ENCODE data around the gene ABO.
"Not testable (repeated sequence)": the region's sequence is repeated elsewhere in the genome, so short reads cannot be mapped to it uniquely, and the experiment has no call there.

ABO gene

DNA sequence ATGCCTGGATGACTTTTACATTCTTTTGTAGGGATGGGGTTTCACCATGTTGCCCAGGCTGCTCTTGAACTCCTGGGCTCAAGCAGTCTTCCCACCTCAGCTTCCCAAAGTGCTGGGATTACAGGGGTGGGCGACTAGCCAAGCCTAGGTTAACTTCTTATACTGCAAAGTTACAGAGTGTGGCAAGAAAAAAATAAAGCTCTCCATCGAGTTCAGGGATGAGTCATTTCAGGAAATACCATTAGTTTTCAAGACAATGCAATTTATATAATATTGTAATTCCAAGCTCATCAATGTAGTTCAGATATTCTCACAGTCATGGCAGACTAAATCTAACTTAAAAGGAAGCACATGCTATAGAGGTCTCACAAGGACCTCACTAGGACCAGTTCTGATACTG is 11.5 kb upstream of the ABO start:
- DNase-seq, result no peak

DNA sequence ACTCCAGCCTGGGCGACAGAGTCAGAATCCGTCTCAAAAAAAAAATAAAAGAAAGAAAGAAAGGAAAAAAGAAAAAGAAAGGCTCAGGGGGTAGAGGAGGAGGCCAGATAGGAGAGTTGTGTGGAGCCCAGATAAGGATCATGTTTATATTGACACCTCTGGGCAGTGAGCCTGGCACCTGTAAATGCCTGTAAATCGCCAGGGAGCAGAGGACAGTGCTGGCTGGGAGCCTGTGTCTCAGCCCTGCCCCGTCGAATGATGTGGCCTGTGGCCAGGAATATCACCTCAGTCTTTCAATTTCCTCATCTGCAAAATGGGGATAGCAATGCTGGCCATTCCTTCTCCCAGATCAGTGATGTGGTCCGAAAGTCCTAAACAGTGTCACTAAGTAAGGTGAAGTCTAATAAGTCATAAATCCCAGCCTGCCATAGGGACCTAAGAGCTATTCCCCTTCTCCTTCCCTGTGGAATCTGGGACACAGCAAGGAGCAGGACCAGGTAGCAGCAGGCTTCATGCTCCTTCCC is 10.3 kb upstream of the ABO start:
- no peak for DNase-seq

DNA sequence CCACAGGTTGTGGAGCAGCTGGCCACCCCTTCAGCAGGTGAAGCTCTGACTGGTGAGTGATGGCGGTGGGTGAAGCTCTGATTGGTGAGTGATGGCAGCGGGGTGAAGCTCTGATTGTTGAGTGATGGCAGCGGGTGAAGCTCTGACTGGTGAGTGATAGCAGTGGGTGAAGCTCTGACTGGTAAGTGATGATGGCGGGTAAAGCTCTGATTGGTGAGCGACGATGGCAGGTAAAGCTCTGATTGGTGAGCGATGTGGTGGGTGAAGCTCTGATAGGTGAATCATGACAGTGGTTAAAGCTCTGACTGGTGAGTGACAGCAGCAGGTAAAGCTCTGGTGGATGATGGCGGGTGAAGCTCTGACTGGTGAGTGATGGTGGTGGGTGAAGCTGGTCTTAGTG is 9.4 kb upstream of the ABO start:
- DNase-seq, result no peak

DNA sequence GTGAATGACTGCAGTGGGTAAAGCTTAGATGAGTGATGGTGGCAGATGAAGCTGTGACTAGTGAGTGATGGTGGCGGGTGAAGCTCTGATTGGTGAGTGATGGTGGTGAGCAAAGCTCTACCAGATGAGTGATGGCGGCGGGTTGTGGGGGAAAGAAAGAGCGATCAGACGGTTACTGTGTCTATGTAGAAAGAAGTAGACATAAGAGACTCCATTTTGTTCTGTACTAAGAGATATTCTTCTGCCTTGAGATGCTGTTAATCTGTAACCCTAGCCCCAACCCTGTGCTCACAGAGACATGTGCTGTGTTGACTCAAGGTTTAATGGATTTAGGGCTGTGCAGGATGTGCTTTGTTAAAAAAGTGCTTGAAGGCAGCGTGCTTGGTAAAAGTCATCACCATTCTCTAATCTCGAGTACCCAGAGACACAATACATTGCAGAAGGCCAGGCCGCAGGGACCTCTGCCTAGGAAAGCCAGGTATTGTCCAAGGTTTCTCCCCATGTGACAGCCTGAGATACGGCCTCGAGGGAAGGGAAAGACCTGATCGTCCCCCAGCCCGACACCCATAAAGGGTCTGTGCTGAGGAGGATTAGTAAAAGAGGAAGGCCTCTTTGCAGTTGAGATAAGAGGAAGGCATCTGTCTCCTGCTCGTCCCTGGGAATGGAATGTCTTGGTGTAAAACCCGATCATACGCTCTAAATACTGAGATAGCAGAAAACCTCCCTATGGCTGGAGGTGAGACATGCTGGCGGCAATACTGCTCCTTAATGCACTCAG is 8.4 kb upstream of the ABO start:
- DNase-seq, result not testable (repeated sequence)

DNA sequence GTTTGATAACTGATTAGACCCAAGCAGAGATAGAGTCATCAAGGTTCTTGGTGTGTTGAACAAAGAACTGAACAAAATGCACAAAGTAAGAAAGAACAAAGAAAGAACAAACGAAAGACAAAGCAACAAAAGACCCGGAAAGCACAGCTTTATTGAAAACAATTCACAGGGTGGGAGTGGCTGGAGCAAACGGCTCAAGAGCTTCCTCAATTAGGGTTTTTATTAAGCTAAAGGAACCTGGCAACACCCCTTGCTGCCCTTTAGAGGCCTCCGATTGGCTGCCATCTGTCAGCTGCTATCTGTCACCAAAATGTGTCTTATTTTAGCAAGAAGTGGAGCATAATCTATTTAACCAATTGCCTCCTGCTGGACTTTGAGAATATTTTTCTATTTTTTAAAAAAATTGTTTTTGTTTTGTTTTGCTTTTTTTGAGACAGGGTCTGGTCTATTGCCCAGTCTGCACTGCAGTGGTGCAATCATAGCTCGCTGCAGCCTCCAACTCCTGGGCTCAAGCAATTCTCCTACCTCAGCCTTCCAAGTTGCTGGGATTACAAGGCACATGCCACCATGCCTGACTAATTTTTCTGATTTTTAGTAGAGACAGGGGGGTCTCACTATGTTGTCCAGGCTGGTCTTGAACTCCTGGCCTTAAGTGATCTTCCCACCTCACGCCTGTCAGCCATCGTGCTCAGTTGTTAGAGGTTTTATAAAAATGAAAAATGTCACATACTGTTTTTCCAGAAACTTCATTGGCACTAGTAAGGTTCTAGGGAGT is 7.7 kb upstream of the ABO start:
- DNase-seq, result no peak

DNA sequence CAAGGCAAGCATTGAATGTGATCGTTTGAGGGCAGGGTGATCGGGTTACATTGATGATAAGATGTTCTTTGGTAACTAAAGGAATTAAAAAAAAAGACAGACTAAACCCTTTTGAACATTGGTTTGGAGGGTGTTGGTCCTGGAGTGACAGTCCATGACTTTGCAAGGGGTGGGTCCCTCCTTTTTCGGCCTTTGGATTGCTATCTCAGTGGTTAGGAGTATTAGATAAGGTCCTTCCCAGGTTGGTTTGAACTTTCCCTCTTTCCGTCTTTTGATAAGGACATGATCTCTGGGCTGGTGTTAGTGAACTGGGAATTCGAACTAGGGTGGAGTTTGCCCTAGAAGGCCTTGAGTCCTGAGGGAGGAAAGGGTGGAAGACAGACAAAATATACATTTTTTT is 5.4 kb upstream of the ABO start:
- DNase-seq, result no peak

DNA sequence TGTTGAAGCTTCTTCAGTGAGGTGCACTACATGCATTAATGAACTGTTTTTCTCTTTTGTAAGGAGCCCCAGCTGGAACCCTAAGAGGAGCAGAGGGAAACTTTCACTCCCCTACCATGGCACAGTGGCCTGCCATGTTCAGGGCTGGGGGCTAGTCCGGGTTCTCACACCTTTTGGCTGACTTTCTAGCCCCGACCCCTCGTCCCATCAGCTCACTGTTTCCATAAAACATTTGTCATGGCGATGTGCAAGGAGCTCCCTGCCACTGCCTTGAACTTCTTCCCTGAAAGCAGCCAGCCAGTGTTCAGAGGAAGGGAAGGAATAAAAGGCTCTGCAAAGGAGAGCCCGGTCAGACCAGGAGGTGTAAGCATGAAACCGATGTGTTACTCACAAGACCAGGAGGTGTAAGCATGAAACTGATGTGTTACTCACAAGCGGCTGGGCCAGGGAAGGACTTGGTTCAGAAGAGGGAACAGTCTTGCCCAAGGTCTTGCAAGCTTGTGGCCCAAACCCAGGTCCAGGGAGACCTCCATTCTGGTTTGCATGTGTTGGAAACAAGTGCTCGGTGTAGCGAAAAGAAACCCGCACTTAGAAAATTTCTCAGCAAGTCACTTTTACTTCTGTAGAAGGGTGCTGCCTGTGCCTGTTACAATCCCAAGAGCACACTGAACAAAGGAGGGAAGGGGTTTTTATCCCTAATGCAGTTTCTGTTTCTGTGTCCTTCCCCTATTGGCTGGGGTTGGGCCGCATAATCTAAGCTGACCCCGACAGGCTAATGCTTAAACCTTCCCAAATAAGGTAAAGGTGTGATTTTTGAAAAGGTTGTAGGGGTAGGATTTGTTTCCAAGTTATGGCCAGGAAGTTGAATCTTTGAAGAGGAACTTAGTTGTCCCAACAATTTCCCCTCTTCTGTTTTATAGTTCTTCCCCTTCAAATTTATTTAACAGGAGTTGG is 3.4 kb upstream of the ABO start:
- DNase-seq, result no peak

DNA sequence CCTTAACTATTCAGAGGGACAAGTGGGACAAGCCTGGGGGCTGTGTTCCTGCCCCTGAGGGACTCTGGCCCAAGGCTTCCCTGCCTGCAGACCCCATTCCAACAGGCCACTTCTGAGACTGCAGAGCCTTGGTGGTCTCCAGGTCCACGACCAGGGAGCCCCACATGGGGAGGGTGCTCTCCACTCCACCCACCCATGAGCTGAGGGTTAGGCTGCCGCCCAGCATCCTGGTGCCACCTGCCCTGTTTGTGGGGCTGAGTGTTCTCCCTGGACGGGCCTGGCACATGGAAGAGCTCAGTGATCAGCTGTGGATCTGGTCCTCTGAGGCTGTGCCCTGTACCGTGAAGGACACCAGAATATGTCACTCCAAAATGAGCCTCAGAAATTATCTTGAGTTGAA is 2.5 kb upstream of the ABO start:
- no peak for DNase-seq

DNA sequence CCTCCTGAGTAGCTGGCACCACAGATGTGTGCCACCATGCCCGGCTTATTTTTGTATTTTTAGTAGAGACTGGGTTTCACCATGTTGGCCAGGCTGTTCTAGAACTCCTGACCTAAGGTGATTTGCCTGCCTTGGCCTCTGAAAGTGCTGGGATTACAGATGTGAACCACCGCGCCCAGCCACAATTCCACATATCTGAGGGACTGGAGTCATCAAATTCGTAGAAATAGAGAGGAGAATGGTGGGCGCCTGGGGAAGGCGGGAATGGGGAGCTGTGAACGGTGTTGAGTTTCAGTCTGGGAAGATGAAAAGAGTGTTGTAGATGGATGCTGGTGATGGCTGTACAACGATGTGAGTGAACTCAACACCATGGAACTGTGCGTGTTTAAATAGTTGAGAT is 1.9 kb upstream of the ABO start:
- no peak for DNase-seq

DNA sequence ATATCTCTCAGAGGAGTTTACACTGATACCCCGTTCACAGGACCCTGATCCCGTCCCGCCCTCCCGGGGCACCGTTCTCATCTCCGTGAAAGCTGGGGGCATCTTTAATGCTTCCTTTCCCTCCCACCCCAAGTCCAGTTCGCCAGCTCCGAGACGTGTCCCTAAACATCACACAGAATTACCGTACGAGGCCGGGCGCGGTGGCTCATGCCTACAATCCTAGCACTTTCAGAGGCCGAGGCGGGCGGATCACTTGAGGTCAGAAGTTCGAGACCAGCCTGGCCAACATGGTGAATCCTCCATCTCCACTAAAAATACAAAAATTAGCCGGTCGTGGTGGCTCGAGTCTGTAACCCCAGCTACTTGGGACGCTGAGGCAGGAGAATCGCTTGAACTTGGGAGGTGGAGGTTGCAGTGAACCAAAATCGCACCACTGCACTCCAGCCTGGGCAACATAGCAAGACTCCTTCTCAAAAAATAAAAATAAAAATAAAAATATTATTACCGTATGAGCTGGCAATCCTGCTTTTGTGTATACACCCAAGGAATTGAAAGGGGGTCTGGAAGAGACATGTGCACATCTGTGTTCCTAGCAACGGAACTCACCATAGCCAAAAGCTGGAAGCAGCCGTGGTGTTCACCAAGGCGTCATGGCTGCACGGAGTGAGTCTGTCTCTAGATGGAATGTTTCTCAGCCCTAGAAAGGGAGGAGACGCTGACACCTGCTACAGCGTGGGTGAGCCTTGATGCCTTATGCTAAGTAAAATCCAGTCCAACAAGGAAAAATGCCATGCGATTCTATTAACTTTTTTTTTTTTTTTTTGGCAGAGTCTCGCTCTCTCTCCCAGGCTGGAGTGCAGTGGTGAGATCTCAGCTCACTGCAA is 1.2 kb upstream of the ABO start:
- DNase-seq, result no peak

DNA sequence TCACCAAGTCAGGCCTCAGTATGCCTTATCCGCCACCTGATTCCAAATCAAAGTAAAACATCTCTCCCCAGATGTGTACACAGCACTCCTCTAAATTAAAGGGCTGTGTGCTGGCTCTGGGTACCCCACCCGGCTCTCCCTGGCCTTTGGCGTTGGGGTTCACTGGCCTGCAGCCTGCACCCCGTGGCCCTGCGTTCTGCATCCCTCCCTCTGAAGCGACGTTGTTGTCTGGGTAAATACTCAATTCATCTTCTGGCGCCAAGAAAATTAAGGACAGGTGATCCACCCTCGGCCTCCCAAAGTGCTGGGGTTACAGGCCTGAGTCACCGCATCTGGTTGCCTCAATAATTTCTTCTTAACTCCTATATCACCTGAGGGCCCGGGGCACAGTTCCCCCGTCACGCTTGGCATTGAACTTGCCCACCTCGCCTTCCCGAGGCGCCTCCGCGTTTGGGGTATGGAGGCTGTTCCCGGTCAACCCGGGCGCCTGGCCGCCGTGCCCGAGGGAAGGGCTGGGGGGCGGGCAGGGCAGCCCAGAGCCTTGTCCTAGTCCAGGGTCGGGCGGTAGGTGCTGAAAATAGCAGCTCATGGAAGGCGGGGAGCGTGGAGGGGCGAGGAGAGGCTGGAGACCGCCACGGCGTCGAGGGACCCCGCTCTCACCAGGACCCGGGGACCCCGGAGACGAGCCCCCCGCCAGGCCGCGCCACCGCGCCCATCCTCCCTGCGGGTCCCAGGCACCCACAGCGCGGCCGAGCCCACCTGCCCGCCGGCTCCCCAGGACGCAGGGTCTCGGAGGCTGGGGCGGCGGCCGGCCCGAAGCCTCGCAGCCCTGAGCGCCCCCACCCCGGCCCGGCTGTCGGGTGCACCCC is 531 bp downstream of the ABO start:
- DNase-seq, result no peak

DNA sequence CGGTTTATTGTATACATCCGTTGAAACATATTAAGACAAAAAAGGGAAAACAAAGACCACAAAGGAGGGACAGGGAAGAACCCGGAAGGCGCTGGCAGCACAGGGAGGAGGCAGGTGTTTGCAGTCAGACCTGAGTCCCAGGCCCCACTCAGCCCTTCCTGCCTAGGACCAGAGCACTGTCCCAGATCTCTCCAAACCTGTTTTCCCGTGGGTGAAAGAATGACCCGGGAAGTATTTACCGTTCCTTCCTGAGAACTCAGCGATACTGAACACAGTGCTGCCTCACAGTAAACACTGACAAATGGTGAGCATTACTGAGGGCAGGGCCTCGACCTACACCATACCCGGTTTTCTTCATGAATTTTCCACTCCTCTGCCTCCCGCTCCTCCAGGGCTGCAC is 1.2 kb downstream of the ABO start:
- DNase-seq, result no peak

DNA sequence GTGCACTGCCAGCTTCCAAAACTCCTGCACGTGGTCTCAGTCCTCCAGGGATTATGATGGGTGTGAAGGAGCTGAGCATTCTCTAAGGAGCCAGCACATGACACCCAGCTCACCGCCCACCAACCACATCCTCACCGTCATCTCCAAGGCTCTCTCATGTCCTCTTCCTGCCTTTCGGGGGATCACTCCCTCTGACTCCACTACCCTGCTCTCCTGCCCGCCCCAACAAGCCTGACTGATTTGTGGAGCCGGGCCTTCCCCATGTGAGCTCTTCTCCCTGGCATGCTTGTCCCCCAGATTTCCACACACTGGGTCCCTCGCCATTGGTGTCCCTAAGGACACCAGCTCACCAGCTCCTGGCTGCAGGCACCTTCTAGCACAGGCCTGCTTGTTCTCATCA is 1.9 kb downstream of the ABO start:
- DNase-seq, result no peak

DNA sequence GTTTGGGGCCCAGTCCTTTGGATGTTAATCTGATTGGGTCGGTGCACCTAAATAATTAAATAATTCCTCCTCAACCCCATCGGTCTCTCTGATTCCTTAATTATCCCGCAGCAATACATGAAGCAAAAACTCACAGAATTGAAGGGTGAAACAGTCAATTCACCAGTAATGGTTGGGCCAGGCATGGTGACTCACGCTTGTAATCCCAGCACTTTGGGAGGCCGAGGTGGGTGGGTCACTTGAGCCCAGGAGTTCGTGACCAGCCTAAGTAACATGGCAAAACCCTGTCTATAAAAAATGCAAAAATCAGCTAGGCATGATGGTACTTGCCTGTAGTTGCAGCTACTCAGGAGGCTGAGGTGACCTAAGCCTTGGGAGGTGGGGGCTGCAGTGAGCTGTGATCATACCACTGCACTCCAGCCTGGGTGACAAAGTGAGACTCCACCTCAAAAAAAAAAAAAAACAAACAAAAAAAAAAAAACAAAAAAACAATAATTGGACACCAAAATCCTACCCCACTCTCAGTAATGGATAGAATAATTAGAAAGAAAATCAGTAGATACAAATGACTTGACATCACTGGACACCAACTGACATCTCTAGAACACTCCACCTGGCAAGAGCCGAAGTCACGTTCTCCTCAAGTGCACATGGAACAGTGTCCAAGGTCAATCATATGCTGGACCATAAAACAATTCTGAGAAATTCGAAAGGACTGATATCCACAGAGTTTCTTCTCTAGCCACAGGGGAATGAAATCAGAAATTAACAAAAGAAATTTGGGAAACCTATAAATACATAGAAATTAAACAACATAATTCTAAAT is 5.3 kb downstream of the ABO start:
- DNase-seq, result no peak

DNA sequence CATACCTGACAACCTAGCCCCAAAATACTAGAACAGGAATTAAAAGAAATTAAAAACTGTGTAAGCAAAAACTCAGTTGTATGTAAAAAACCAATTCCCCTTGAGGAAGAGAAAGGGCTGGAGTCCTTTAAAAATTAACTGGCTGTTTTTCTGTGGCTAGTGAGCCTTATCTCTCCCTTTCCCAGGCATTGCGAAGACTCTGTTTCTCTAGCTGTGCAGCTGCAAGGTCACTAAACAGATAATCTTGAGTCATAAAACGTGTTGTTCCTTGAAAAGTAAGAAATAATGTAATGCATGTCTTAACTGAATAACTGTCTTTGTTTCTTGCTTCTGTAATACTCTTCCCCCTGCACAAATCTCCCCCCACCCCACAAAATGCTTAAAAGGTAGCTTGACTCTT is 5.9 kb downstream of the ABO start:
- not testable (repeated sequence) for DNase-seq

DNA sequence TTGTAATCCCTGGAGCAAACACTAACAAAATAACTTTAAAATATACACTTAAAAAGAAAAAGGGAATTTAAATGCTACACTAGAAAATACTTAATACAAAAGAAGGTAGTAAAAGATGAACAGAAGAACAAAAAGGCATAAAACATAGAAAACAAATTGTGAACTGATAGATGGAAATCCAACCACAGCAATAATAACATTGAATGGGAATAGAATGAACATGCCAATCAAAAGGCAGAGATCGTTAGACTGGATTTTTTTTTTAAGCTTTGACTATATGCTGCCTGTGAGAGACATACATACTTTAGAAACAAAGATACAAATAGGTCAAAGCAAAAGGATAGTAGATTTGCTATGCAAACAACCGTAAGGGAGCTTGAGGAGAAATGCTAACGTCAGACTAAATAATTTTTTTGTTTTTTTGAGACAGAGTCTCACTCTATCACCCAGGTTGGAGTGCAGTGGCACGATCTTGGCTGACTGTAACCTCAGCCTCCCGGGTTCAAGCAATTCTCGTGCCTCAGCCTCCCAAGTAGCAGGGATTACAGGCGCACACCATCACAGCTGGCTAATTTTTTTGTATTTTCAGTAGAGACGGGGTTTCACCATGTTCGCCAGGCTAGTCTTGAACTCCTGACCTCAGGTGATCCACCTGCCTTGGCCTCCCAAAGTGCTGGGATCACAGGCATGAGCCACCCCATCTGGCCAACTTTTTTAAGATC is 6.5 kb downstream of the ABO start:
- DNase-seq, result no peak

DNA sequence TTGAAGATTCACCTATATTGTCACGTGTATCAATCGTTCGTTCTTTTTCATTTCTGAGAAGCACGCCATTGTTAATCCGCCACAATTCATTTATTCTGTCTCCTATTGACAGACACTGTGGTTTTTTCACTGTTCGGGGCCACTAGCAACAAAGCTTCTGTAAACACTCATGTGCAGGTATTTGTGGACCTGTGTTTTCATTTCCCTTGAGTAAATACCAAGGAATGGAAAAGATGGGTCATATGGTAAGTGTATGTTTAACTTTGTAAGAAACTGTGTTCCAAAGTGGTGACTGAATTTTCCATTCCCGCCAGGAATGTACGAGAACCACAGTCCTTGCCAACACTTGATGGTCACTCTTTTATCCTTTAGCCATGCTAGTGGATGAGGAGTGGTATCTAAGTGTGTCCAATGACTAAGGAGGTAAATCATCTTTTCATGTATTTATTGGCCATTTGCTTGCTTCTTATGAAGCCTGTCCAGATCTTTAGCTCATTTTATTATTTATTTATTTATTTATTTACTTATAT is 10.7 kb downstream of the ABO start:
- DNase-seq, result no peak

DNA sequence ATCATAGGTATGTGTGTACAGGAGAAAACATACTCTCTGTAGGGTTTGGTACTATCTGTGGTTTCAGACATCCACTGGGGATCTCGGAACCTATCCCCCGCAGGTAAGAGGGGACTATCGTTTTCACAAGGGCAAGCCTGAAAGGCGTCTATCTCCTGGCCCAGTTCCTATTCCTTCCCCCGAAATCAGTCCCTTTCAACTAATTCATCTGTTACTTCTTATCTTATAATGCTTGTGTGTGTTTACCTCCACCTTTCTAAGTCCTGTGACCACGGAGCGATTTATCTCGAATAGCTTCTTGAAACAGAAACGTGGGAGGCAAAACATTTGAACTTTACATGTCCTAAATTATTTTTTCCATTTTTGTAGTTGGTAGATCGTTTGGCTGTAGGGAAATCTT is 11.4 kb downstream of the ABO start:
- DNase-seq, result no peak

DNA sequence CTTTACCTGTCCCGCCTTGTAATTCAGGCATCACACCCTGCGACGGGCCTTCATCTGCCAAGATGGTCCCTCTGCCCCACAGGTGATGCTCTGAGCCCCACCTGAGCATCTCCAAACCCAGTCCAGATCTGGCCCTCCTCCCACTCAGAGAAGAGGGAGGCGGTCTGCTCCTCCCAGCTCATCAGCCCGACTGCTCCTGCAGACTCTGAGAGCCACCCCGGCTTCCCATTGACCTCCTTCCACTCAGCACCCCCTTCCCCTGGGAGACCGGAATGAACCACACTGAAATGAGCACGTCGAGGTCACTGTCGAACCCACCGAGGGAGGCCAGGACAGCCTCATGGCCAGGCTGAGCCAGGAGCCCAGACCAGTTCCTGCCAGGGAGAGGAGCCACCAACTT is 12.8 kb downstream of the ABO start:
- DNase-seq, result no peak
